HG02870 (cell line): ENCODE data around the gene COL19A1.

Experiments
- ATAC-seq: cut with Tn5 transposase; IDR thresholded peaks from one replicate; pipeline ENCODE4 v1.9.1; 2021; ENCODE audit warnings: mild to moderate bottlenecking, moderate library complexity; ENCODE audit not compliant: unreplicated experiment

COL19A1 gene

DNA sequence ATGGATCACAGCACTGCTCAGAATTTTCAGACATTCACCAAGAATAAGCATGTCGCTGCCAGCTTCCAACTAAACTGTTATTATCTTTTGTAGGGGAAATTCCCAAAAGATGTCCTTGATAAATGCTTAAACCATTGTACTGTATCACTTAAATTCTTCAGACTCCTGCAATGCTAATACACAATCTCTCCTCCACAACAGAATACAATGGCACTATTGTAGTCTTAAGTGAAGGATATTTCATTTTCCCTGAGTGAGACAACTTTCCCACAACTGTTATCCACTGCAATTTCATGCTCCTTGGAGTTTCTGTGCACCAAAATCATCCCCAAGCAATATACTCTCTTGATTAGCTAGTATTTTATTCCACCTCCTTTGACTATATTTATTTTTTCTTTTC is 246.8 kb downstream of the COL19A1 start:
- no peak for ATAC-seq

DNA sequence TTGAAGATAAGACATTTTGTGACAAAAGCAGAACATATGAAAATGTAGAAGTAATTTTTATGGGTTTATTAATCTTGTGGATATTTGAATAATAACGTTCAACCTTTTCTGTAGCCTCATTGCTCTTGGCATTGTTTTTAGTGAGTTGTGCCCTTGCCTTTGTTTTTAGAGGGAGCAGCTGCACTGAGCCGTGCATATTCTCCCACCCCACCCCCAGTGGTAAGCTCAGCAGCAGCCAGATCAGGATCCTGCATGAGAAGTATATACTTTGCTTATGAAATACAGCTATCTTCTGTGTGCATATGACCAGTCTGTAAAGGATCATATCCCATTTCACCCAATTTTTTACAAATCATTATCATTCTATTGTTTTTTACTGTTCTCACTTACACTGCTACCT is 252.3 kb downstream of the COL19A1 start:
- no peak for ATAC-seq

DNA sequence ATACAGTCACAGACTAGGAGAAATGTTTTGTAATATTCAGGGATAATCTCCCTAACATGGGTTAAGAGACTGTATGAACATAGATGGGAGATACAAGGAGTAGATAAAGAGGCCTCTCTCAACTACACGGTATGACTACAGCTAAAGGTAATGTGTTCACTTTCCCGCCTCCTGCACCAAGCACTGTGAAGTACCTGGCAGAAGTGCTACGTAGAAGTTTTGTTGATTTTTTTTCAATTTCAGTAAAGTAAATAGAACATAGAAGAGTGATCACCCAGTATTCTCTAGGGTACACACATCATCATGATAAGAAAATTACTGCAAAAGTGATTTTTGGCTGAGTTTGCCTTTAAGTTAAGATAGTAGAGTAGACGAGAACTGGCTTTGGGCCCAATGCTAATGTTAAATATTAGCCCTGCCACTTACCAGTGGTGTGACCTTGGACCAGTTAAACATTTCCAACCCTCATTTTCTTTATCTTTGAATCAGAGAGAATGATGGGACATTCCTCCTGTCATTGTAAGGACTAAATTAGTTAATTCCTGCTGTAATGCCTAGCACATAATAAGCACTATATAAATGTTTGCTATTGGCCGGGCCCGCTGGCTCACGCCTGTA is 253.0 kb downstream of the COL19A1 start:
- ATAC-seq: no peak

DNA sequence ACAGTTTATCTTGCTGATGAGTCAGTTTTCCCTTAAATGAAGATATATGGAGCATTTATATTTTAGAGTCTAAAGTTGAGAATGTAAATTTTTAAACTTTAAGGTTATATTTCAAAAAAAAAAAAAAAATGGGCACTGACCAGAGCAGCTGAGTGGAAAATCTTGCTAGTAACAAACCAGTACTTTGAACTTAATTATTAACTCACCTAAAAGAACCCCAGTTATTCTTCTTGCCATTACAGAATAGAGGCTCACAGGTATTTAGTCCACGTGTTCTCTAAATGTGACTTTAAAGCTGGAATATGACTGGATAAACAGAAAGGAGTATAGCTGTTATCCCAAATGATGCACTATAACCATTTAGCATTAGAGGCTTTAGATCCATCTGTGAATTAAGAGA is 258.1 kb downstream of the COL19A1 start:
- ATAC-seq: no peak

DNA sequence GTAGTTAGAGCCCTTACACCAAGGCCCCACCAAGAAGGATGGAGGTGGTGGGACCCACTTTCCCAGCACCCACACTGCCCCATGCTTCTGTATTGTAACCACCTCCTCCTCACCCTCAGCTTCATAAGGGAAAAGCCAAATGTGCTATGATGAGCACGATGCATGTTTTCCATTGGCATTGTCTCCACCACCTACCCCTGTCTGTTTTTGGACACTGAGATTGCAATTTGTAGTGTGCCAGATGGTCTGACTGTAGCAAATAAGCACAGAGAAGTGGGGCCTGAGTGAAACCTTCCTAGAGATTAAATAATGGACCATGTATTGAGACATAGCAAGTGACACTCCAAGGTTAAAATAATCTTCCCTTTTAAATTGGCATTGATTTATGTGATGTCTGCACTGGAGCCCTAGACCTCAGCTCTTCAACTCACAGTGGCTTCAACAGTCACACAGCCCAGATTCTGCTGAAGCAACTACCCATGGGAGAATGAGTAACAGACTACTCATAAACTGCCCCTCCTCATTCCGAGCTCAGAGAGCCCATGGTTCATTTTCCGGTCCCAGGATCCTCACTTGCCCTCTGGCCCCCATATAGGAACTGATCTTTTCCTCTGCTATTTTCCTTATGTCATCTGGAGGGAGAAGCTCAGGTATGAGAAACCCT is 258.7 kb downstream of the COL19A1 start:
- ATAC-seq: no peak

DNA sequence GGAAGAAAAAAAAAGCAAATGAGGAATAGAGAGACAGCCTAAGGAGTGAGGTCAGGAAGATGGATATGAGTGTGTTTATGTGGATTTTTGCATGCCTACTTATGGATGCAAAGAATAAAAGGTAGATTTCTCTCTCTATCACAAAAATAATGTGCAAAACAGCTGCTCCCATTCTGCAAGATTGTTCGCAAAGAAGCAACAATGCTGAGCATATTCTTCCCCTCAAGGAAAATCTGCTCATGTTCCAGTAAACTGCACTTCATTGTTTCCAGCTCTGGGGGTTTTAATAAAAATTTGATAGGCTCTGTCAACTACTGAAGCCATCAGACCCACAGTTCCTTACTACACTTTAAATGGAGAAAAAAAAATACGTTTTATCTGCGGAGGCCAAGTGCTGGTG is 259.2 kb downstream of the COL19A1 start:
- no peak for ATAC-seq

DNA sequence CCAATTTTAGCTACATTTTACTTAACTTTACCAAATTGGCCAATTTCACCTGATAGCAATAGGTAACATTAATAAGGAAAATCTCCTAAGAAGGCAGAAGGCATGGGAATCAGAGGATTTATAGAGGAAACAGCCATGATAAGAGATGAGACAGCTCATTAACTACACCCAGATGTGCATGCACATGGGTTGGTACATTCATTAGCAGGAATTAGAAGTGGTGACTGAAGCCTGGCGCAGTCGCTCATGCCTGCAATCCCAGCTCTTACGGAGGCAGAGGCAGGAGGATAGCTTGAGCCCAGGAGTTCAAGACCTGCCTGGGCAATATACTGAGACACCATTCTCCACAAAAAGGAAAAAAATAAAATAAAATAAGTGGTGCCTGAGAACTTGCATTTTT is 263.0 kb downstream of the COL19A1 start:
- no peak for ATAC-seq

DNA sequence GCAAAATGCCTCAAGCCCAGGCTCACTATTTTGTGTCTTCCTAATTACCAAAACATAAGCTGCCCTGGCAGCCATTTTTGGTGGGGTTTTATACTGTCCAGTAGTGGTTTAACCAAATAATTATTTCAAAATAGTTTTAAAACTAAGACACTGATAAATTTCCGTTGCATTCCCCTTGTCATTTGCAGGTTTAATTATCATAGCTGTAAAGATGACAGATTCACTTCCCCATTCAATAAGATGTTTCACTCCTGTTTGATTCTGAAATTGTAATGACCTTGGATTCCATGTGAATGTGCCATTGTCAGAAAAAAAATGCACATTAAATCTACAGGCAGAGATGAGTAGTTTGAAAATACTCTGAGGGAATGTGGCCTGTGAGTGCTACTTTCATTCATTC is 264.5 kb downstream of the COL19A1 start:
- no peak for ATAC-seq

DNA sequence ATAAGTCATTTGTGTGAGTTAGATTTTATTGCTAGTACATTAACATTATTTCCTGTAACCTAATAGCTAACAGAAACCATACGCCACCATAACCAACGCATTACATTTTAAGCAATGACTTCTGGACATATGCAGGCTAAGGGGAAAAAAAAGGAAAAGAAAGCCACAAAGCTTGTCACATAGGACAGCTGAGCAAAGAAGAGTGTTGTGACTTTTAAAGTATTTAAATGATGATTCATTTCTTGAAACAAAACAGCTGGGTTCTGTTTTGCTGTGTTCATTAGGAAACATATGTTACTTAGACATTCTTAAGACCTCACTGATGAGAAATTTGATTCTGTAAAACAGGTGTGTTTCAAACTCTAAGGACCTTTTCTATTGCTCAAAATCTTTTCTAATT is 265.2 kb downstream of the COL19A1 start:
- ATAC-seq: peak; percentile 94

DNA sequence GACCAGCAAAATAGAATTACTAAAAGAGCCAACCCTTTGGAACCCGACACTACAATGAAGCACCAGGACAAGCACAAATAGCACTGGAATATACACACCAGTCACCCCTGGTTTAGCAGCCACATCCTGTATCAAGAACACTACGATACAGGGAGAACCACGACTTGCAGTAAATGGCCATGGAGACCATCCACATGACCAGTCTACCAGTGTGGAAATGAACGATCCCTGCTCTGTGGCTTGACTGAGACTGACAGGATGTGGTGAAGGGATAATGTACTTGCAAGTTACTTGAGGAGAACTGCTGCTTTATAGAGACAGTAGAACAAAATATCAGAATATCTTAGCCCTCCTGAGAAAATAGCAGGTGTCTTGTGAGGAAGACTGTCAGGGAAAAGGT is 266.9 kb downstream of the COL19A1 start:
- no peak for ATAC-seq

DNA sequence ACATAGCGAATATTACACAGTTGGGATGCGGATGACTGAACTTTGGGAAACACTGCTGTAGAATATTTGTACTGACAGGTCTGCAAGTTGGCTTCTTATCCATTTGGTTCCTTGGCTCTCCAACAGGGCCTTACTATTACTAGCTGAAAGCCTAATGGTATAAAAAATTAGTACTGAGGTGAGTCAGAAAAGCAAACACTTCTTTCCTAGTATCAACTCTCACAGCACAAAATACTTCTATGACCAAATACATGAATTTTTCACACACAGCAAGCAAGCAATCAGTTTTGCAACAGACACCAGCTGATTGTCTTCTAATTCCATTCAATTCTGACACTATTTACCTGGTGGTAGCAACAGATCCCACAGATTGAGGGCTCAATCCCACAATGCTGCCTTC is 268.2 kb downstream of the COL19A1 start:
- no peak for ATAC-seq

DNA sequence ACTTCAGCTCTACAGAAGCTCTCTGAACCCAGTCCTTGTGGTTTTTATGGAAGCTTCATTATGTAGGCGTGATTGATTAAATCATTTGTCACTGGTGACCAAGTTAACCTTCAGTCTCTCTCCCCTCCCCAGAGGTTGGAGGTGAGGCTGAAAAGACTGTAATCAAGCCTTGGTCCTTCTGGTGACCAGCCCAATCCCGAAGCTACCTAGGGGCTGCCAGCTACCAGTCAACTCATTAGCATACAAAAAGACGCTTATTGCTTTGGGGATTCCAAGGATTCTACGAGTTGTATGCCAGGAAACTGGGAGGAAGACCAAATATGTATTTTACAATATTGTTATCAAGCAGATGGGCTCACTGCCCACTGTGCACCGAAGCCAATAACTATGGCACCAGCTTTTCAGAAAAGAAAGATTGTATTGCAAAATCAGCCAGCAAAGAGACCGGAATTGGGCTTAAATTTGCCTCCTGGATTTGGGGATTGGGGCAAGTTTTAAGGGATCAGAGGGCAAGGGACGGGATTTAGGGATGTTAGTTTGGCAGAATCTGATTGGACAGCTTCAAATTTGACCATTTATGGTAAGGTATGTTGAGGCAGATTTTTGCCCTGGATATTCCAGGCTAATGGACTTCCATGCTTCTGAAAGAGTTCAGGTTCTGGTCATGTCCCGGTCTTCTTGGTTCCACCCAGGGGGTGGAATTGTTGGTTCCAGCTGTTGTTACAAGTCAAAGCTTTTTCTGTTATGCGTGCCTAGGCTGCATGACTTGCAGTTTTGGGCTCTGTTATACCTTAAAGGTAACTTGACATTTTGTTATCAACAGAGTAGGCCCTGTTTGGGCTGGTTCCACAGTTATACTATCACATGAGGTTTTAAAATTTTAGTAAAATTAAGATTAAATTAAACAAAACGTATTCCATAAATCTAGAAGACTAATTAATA is 269.1 kb downstream of the COL19A1 start:
- ATAC-seq: no peak

DNA sequence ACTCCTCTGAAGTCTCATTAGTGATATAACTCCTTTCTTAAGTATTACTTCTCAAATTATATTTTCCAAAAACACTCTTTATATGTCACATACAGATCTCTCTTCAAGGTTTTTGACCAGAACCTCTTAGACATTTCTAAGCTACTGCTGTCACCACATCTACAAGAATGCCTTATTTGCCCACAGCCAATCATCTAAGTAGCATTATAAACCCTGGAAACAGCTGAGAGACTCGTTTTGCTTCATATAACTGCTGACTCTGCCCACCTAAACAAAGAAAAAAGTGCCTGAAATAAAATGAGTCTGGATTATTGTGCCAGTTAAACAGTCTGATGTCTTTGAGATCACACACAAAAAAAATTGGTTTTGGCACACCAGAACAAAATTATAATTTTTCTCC is 270.6 kb downstream of the COL19A1 start:
- ATAC-seq: no peak

DNA sequence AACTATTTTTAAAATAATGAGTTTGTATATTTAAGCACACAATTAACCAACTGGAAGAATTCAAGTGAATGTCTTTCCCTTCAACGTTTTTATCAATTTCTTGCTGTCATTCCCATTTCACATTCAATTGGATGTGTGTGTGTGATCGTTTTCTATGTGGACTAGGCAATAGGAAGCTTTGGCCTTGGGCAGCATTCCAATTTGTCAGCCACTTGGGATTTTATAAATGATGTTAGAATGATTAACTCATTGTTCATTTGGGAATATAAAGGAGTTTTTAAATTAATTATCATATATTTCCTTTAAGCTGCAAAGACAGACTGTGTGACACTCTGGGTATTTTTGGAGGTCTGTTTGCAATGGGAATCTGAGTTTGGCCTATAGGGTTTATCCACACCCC is 274.1 kb downstream of the COL19A1 start:
- ATAC-seq: no peak

DNA sequence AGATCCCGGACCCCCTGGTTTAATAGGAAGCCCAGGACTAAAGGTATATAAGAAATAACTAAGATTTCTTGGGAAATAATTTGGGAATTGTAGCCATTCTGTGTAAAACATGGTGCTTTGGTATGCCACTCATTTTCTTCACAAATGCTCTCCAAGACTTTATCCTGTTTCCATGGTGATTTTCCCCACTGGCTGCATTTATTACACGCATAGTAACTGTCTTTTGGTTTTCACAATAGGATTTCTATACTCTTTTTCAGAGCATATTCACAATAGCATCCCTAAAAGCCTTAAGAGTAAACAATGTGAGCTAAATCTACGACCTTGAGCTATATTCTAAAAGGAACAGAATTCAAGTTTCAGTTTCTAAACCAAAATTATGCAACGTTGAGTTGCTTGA is 275.7 kb downstream of the COL19A1 start:
- ATAC-seq: no peak

DNA sequence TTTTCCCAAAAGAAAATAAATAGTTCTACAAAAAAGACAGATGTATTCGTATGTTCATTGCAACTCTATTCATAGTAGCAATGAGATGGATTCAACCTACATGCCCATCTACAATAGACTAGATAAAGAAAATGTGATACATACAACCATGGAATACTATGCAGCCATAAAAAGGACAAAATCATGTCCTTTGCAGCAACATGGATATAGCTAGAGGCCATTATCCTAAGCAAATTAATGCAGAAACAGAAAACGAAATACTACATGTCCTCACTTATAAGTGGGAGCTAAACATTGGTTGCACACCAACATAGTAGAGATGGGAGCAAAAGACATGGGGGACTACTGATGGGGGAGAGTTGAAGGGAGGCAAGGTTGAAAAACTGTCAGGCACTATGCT is 278.8 kb downstream of the COL19A1 start:
- ATAC-seq: no peak

DNA sequence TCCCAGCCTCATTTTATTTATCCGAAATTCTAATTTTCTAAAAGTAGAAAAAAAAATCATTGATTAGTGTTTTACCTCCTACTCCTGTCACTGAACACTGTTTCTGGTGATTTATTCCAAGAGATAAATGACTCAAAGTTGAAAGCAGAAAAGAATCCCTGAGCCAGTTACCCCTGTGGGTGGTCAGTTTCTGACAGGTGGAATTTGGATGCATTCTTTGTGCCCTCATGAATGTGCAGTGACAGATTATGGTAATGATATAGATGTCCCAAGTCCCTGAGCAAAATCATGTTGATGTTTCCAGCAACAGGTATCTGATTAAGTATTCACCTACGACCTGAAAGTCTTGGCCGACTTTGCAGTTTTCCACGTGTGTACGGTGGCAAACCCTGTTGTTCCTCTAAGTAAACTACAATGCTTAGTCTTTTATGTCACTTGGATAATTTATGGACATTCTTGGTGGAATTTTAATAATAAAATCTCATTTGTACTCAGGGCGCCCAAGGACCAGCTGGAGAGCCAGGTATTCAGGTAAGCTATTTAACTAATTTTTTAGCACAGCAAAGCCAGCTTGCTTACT is 282.9 kb downstream of the COL19A1 start:
- ATAC-seq: no peak

DNA sequence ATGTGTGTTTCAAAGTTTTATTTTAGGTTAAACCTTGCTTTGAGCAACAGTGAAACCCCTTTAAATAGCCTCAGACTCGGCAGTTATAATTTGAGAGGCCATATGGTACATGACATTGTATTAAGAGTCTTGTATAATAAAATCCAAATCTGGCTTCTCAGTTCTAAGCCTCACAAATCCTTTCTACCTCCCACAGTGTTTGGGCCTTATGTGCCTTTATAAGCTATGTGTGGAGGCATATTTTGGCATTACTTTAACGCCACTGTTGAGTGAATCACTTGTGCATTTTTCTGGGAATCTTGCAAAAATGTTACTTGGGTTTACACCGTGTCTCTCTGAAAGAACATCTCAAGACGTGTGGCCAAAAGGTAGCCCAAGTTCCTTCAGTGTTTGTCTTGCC is 284.2 kb downstream of the COL19A1 start:
- no peak for ATAC-seq

DNA sequence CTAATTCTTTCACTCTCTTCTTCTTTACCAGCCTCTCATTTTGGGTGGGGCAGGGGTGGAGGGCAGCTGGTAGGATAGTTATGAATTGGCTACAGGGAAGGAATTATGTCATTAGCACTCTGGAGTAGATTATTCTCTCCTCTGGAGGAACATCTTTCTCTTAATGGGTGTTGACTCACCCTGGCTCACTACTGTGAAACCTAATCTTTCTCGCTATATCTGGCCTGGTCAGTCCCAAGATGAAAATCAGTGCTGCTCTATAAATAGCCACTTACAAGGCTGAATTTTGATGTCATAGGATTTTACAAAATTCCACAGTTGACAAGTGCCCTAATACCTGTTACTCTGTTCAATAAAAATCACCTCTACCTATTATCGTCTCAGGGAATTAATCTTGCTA is 285.3 kb downstream of the COL19A1 start:
- ATAC-seq: no peak

DNA sequence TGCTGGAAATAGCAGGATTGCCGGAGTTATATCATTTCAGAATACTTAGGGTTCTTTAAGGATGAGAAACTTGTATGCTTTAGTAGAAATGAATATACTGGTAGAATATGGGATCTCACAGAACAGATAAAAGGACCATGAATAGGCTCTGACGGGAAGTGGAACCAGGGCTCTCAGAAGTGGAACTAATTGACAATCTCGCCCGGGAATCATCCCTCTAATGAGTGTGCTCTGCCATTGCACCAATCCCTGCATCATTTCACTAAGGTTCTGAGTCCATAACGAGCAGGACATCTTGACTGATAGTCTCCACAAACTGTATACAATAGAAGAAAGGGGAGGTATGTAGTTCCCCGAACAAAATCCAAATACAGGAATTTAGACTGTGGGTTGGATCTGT is 286.4 kb downstream of the COL19A1 start:
- ATAC-seq: no peak

DNA sequence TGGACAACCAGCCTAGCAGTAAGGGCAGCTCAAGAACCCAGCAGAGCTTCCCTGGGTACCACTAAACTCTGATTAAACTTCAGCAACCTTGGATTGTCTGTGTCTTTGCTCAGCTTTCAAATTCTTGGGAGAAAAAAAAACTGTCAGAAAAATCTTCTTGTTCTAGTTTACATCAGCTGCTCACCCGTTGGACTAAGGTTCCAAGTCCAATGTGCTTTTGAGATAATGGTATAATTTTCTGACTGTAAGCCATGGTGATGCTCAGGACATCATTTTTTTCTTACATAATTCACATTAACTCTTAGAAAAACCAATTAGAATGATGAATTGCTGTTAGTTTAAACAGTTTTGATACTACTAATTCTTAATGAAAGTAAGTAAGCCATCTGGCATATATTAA is 290.7 kb downstream of the COL19A1 start:
- no peak for ATAC-seq

DNA sequence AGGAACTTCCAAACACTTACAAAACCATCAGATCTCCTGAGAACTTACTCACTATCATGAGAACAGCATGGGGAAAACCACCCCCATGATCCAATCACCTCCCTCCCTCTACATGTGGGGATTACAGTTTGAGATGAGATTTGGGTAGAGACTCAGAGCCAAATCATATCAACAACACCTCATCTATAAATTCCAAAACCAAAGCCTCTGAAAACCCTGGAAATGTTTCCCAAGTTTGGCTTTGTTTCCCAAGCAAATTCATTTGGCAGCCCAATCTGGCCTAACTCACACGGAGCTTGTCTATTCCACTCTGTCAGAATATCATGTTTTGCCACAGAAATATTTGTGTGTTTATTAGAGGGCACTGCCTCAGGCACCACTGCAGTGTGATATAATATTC is 293.9 kb downstream of the COL19A1 start:
- no peak for ATAC-seq
